Neural cell (in vitro differentiated cells): ENCODE results near the gene PLCH1. TPM values are rescaled to one million over a fixed set of nuclear protein-coding genes. Genes with fewer than 3 reads are reported as not detected.

ENCODE experiments used
- H2AFZ ChIP-seq: fragments of 200-600, 300-800 bp; sonication (generic), shearing (Covaris generic); 2 replicates; pipeline ENCODE4 v1.6.0; 2014; ENCODE audit warnings: low read depth, mild to moderate bottlenecking, antibody characterized with exemption, low read length, moderate library complexity
- H3F3A ChIP-seq: fragments of 200-600 bp; shearing (Covaris generic); 2 replicates; pipeline ENCODE4 v1.6.1; 2016; ENCODE audit warnings: mild to moderate bottlenecking, moderate library complexity, mixed read lengths, antibody characterized with exemption, low read length; ENCODE audit not compliant: insufficient read depth, poor library complexity, severe bottlenecking
- H3K27ac ChIP-seq: fragments of 200-600, 300-800 bp; sonication (generic), shearing (Covaris generic); 2 replicates; pipeline ENCODE4 v1.5.1; 2014; ENCODE audit warnings: mild to moderate bottlenecking, low read length, moderate library complexity
- H3K27me3 ChIP-seq: fragments of 300-800, 200-600 bp; sonication (generic), shearing (Covaris generic); 2 replicates; pipeline ENCODE4 v1.6.0; 2014; ENCODE audit warnings: mild to moderate bottlenecking, low read depth, low read length, moderate library complexity; ENCODE audit not compliant: insufficient read depth
- H3K36me3 ChIP-seq: fragments of 300-800, 200-600 bp; sonication (generic), shearing (Covaris generic); 2 replicates; pipeline ENCODE4 v1.5.1; 2014; ENCODE audit warnings: mild to moderate bottlenecking, antibody characterized with exemption, low read length, moderate library complexity; ENCODE audit not compliant: insufficient read depth
- H3K4me2 ChIP-seq: fragments of 300-800, 200-600 bp; sonication (generic), shearing (Covaris generic); 2 replicates; pipeline ENCODE4 v1.6.0; 2014; ENCODE audit warnings: mild to moderate bottlenecking, low read length
- H3K4me3 ChIP-seq: fragments of 300-800, 200-600 bp; sonication (generic), shearing (Covaris generic); 2 replicates; pipeline ENCODE4 v1.5.1; 2014; ENCODE audit warnings: mild to moderate bottlenecking, low read length, moderate library complexity
- H3K79me2 ChIP-seq: fragments of 200-600 bp; shearing (Covaris generic); replicated peaks from 2 replicates; pipeline ENCODE4 v1.6.0; 2014; ENCODE audit warnings: mild to moderate bottlenecking, low read length, moderate library complexity; ENCODE audit not compliant: insufficient read depth
- H3K9ac ChIP-seq: fragments of 300-800, 200-600 bp; sonication (generic), shearing (Covaris generic); 2 replicates; pipeline ENCODE4 v1.6.1; 2016; ENCODE audit warnings: mild to moderate bottlenecking, low read length, mixed read lengths
- H3K9me2 ChIP-seq: fragments of 200-600 bp; shearing (Covaris generic); 2 replicates; pipeline ENCODE4 v1.6.1; 2016; ENCODE audit warnings: mild to moderate bottlenecking, low read length, mixed read lengths; ENCODE audit not compliant: insufficient read depth
- H3K9me3 ChIP-seq: fragments of 200-600, 300-800 bp; sonication (generic), shearing (Covaris generic); 2 replicates; pipeline ENCODE4 v1.6.1; 2016; ENCODE audit warnings: mild to moderate bottlenecking, mixed run types, low read length, moderate library complexity, mixed read lengths
- H4K20me1 ChIP-seq: fragments of 200-600 bp; shearing (Covaris generic); 2 replicates; pipeline ENCODE4 v1.6.1; 2016; ENCODE audit warnings: mild to moderate bottlenecking, mixed run types; ENCODE audit not compliant: insufficient read depth
- CTCF ChIP-seq: fragments of 450-650 bp; IDR thresholded peaks from 2 replicates; pipeline ENCODE4 v1.5.1; 2014; ENCODE audit warnings: antibody characterized with exemption, mild to moderate bottlenecking, moderate library complexity; ENCODE audit not compliant: poor library complexity, severe bottlenecking
- EP300 ChIP-seq: fragments of 450-650 bp; conservative IDR thresholded peaks from 2 replicates; pipeline ENCODE4 v1.6.1; 2014; ENCODE audit warnings: antibody characterized with exemption, mild to moderate bottlenecking, moderate library complexity; ENCODE audit not compliant: poor library complexity, severe bottlenecking
- EZH2 ChIP-seq: fragments of 200-600, 300-800 bp; shearing (Covaris generic), sonication (generic); IDR thresholded peaks from 2 replicates; pipeline ENCODE4 v1.6.1; 2014; ENCODE audit warnings: antibody characterized with exemption, low read length, borderline replicate concordance, mild to moderate bottlenecking; ENCODE audit not compliant: insufficient read depth, poor library complexity, severe bottlenecking
- MXI1 ChIP-seq: fragments of 450-650 bp; conservative IDR thresholded peaks from 2 replicates; pipeline ENCODE4 v1.6.1; 2014; ENCODE audit warnings: antibody characterized with exemption, mild to moderate bottlenecking; ENCODE audit not compliant: poor library complexity, severe bottlenecking
- POLR2AphosphoS5 ChIP-seq: IDR thresholded peaks from 2 replicates; pipeline ENCODE4 v1.6.1; 2012
- RAD21 ChIP-seq: fragments of 450-650 bp; conservative IDR thresholded peaks from 2 replicates; pipeline ENCODE4 v1.6.1; 2014; ENCODE audit warnings: antibody characterized with exemption, mild to moderate bottlenecking, moderate library complexity
- REST ChIP-seq: IDR thresholded peaks from 2 replicates; pipeline ENCODE4 v1.6.1; 2012; ENCODE audit warnings: borderline replicate concordance
- SMC3 ChIP-seq: fragments of 450-650 bp; conservative IDR thresholded peaks from 2 replicates; pipeline ENCODE4 v1.6.1; 2014; ENCODE audit warnings: antibody characterized with exemption, mild to moderate bottlenecking, moderate library complexity; ENCODE audit not compliant: poor library complexity
- TAF1 ChIP-seq: IDR thresholded peaks from 2 replicates; pipeline ENCODE4 v1.6.1; 2012; ENCODE audit warnings: low read depth
- polyA plus RNA-seq: library from polyadenylated mRNA; depleted of rRNA; stranded (reverse); fragments of >200 nt; gene quantifications from 2 replicates; pipeline ENCODE4 v1.2.3, GENCODE V29; 2014

Gene PLCH1
- polyA plus RNA-seq, 1 donor from 2014 or later, result 13.5 TPM

- Histone ChIP-seq H2AFZ (no peak overlapping the region), H3K9me3 (no peaks in the 10 kb centered on the region)
Measured at GRCh38 chr3:155553326-155553725, 191.5 kb downstream of the PLCH1 start.

GRCh38 chr3:155550391-155550790, 194.5 kb downstream of the PLCH1 start:
- no peaks in the 10 kb centered on the region for H4K20me1 ChIP-seq
- no peaks in the 10 kb centered on the region for H3K9me3 ChIP-seq
- H3F3A ChIP-seq, result no peaks in the 10 kb centered on the region
- H3K4me2 ChIP-seq, result no peak overlapping the region
- no peaks in the 10 kb centered on the region for H3K36me3 ChIP-seq
- no peaks in the 10 kb centered on the region for H3K27me3 ChIP-seq
- H3K4me3 ChIP-seq, result no peak overlapping the region
- no peaks in the 10 kb centered on the region for H3K9me2 ChIP-seq
- H3K79me2 ChIP-seq, result no peaks in the 10 kb centered on the region
- H2AFZ ChIP-seq, result no peak overlapping the region
- no peak overlapping the region for H3K9ac ChIP-seq
- no peak overlapping the region for H3K27ac ChIP-seq
- TF ChIP-seq RAD21, result no peak
- TF ChIP-seq POLR2AphosphoS5, result no peak
- TF ChIP-seq REST, result no peak
- TF ChIP-seq EP300, result no peak
- TF ChIP-seq CTCF, result no peak
- TF ChIP-seq EZH2, result no peak
- no peak for TF ChIP-seq TAF1

More at GRCh38 chr3:155553326-155553725, 191.5 kb downstream of the PLCH1 start:
- H3F3A ChIP-seq, result no peaks in the 10 kb centered on the region
- H3K4me2 ChIP-seq, result no peak overlapping the region
- no peaks in the 10 kb centered on the region for H3K79me2 ChIP-seq
- no peak overlapping the region for H3K27ac ChIP-seq
- H3K27me3 ChIP-seq, result no peaks in the 10 kb centered on the region
- H3K4me3 ChIP-seq, result no peak overlapping the region
- no peaks in the 10 kb centered on the region for H3K36me3 ChIP-seq
- H3K9ac ChIP-seq, result no peak overlapping the region
- TF ChIP-seq TAF1 (no peak), EP300 (no peak), SMC3 (no peak), CTCF (no peak), EZH2 (no peak), RAD21 (no peak), POLR2AphosphoS5 (no peak), REST (no peak), MXI1 (no peak)
- H3K9me2 ChIP-seq, result no peaks in the 10 kb centered on the region
- H4K20me1 ChIP-seq, result no peaks in the 10 kb centered on the region
